GM21529 (cell line): Measurements from ENCODE around the gene SAMHD1.
A peak's percentile ranks its signal among the peaks of the same experiment; 100 is the strongest.
"Not testable (repeated sequence)": the region's sequence is repeated elsewhere in the genome, so short reads cannot be mapped to it uniquely, and the experiment has no call there.

Source experiments
- ATAC-seq: cut with Tn5 transposase; IDR thresholded peaks from one replicate; pipeline ENCODE4 v1.9.1; 2021; ENCODE audit not compliant: unreplicated experiment

Gene SAMHD1

DNA sequence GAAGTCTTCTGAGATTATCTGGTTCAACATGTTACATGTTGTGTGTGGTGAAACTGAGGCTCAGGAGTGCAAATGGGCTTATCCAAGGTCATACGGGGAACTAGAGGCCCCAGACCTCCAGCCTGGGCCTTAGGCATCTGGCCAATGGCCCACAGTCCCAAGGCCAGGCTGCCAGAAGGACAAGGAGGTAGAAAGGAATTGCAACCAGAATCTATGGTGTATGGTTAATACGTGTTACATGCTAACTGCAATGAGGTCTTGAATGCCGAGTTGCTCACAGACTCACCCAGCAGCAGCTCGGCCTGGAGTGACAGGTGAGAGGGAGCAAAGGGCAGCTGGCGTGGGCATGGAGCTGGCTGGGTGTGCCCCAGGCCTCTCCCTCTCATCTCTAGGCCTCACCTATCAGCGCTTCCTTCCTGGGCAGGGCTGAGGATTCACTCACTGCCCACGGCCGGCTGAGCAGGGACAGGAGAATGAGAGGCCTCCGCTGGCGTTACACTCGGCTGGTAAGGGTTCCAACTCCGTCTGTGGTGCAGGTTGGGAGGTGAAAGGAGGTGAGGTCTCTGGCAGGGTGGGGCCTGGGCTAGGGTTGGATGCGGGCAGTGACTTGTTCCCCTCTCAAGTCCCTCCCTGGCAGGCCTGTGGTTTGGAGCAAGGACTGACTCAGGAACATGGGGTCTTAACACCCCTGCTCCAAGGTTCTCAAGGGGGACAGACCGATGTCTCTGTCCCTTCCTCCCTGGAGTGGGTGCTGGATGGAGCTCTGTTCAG is 75.6 kb downstream of the SAMHD1 start, which contains the start of gene TLDC2:
TLDC2 (plus strand) TSS at position 437 of the 771 bp plus-strand sequence; CDS start at position 474, 37 bp downstream.
- ATAC-seq, result no peak

DNA sequence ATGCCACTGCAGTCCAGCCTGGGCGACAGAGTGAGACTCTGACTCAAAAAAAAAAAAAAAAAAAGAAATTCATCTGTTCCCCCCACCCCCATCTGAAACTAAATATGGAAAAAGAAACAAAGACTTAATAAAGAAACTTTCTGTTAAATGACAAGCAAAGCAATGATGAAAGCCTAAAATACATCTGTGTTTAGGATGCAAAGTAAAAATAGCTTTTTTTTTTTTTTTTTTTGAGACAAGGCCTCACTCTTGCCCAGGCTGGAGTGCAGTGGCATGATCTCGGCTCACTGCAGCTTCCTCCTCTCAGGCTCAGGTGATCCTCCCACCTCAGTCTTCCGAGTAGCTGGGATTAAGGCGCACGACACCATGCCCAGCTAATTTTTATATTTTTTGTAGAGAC is 76.4 kb downstream of the SAMHD1 start:
- not testable (repeated sequence) for ATAC-seq

DNA sequence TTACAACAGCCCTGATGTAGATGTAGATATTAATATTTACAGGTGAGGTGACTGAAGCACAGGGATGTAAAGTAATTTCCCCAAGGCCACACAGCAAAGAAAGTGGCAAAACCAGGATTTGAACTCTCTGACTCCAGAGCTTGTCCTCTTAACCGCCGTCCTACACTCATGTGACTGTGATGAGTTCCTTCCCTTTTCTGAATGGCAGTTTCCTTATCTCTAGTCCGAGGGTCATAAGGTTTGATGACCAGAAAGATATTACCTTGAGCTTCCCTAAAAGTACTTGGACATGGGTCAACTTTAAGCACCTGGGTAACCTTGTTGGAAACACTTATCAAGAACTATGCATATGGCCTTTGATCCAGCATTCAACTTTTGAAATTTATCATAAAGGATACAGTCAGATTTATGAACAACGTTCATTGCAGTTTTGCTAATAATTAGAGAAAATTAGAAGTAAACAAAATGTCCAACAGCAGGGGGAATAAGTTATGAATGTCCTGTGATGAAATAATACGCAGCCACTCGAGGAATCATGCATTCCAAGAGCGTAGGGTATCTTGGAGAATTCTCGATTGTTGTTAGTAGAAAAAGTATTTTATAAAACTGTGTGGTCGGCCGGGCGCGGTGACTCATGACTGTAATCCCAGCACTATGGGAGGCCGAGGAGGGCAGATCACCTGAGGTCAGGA is 77.9 kb downstream of the SAMHD1 start:
- no peak for ATAC-seq

DNA sequence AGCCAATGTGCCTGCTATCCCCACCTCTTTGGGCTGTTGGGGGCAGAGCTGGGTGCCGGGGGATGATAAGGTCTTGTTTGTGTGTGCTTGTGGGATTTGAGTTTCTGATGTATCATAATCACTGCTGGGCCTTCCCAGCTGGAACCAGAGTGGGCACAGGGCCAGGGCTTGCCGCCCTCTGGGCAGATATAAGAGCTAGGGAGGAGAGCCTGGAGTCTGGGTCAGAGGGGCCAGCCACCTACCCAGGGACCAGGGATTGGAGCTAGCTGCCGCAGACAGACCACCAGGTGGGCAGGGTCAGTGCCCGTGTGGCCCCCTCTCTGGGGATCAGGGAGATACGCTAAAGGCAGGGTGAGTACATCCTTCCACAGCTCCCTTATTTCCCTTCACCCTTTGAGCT is 78.7 kb downstream of the SAMHD1 start:
- ATAC-seq, result no peak

DNA sequence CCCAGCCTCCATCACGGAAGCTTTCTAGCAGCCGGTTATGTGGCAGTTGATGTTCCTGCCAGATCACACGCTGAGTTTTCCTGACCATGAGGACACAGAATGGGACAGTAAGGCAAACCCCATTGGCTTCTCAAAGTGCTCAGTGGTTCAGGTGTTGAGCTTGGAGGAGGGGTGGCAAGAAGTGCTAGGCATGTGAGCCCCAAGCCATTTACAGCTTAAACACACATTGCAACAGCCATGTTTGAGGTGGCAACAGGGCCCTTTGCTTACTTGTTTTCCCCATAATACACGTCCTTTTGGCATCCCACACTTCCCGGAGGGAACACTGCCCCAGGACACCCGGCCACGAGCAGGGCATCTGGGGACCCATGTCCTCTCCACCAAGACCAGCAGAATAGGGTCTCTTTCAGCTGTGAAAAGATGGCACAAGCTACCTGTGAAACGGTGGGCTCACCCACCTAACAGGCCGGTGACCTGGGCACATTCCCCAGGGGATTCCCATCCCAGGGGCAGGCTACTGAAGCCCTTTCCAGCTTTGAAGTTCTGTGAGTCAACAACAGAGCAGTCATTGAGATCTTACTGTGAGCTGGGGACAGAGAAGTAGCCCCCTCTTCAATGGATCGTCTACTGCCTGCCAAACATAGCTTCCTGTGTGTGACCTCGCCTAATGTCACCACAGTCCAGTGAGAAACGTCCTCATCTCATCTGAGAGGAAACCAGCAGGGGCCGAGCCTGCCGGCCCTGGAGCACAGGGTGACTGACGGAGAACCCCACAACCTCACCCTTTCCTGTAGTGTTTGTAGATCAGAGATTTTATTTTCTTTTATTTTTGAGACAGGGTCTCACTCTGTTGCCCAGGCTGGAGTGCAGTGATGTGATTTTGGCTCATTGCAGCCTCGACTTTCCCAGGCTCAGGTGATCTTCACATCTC is 79.6 kb downstream of the SAMHD1 start:
- ATAC-seq, result no peak

DNA sequence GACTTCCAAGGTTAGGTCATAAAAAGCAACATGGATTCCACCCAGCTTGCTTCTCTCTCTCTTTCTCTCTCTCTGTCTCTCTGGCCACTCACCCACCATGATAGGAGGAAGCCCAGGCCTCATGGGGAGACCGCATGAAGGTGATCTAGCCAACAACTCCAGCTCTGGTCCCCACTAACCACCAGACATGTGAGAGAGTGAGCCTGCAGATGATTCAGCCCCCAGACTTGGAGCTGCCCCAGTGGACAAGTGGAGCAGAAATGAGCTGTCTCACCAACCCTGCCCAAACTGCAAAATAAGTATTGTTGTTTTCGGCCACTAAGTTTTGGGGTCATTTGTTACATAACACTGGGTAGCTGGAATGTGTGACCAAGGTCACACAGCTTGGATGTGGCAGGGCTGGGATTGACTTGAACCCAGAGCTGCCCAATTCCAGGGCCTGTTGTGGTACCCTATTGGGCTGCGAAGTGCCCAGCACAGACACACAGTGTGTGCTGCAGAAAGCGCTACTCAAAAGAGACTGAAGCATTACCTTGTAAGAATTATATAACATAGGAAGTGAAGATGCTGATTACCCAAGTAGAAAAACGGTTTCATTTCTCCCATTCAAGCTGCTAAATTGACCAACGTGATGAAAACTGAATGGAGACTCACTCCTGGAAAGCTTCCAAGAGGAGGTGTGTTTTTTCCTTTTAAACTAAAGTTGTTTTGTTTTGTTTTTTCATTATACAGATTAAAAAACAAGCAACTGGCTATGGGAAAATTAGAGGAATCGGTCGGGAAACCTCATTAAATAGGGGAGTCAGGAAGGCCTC is 84.6 kb downstream of the SAMHD1 start:
- no peak for ATAC-seq

DNA sequence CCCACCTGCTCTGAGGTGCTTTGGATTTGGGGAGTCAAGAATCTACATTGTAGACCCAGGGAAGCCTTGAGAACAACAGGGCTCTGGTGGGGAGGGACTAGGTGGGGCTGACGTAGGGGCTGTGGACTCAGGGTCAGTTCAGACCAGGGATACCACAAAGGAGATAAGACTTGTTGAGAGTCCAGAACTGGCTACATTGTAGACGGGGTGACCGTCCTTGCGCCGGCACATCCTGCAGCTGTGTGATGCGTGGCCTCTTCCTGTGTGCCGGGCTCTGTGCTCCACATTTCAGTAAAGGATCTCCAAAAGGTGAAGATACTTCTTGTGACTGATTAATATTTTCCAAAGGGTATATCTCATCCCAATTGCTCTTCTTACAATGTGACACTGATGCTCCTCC is 85.3 kb downstream of the SAMHD1 start:
- no peak for ATAC-seq

DNA sequence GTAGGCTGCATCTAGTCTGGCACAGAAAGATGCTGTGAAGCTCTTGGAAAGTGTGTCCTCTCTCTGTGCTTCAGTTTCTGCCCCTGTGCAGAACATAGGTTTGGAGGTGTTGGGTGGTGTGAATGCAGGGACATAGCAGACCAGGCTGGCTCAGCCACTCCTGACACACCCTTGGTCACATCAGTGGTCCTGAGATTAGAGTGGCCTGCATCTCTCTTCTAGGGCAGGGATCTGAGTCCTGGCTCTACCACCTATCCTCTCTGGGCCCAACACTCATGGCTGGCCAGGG is 85.7 kb downstream of the SAMHD1 start:
- no peak for ATAC-seq

DNA sequence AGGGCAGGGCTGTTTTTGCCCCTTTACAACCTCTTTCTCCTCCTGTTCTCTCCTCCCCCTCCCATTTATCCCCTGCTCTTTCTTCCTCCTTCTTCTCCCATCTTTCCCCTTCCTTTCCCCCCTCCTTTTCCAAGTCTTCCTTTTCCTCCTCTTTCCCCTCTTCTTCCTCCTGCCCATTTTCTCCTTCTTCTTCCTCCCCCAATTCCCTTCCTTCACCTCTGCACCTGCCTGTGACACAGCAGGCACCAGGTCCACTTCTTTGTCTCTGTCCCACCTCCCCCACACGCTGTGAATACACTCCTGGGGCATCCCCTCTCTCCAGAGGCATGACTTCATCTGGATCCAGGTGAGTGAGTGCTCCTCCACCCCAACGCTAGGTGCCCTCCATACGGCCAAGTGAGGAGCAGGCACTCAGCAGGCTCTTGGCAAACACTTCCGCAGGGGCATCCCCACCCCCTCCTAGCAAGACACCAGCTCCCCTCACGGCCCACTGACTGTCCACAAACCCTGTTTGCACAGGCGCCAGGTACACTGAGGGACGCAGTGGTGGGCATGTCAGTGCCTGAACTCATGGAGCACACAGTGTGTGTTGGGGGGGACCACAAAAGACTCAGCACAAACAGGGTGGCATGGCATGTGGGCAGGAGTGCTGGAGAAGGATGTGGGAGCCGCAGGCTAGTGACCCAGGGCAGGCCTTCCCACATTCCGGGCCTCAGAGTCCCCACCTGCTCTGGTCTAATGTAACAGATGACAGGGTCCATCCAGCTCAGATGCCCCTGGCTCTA is 86.2 kb downstream of the SAMHD1 start:
- ATAC-seq, result no peak

DNA sequence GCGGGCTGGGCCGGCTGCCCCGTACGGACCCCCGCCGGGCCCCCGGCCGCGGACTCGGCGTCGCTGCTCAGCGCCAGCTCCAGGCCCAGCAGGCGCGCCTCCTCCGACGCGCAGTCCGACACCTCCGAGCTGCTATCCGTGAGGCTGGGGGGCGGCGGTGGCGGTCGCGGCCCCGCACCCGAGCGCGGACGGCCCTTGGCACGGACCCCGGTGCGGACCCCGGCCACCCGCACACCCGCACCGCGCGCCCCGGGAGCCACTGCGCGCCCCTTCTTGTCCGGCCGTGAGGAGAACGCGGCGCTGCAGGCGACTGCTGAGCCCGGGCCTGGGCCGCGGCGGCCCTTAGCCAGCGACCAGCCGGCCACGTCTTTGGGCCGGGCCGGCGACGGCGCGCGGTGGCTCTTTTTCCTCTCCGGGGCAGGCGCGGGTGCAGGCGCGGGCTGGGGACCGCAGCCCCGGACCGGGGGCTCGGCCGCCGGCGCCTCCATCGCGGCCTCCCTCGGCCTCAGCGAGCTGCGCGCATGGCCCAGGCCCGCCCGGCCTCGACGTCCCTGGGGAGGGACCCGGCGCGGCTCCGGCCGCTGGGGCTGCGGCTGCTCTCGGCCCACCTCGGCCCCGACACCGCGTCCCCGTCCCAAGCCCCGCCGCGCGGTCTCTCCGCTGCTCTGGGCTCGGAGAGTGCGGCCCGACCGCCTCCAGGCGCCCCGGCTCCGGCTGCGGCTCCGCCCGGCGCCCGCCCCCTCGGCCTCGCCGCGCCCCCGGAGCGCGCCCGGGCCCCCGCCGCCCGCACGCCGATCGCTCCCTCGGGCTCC is 88.4 kb downstream of the SAMHD1 start:
- ATAC-seq, result peak; percentile 16

DNA sequence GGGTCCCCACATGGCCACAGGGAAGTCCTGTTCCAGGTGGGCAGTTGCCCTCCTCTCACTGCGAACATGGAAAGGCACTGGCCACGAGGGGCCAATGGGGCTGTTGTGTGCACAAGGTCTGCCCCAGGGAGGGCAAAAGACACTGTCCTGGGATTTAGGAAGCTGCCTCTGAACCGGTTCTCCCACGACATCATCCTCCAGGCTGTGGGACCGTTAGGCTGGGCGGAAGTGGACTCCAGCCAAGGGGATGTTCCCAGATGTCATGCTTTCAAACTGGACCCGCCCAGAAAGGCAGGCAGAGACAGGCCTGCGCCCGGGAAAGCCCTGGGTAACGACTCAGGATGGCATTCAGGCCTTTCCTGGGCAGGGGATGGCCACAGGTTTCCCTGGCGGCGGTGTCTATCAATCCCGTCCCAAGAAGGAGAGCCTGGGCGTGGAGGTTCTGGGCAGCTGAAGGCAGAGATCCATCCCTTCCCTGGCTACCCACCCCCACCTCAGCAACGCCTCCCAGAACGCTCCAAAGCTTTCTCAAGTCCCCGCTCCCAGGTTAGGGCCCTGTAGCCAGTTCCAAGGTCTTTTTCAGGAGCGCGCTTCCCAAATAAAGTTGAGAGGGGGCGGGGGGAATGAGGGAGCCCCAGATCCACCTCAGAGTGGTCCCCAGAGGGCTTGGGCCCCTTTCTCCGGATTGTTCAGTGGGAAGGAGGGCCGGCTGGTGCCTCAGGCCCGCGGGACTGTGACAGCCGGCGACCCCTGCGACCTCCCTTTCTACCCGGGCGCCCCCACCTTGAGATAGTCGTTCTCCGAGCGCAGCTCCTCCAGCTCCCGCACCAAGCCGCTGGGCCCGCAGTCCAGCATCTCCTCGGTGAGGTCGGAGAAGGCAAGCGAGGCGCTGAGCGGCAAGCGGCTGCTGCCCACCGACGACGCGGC is 89.4 kb downstream of the SAMHD1 start:
- no peak for ATAC-seq

DNA sequence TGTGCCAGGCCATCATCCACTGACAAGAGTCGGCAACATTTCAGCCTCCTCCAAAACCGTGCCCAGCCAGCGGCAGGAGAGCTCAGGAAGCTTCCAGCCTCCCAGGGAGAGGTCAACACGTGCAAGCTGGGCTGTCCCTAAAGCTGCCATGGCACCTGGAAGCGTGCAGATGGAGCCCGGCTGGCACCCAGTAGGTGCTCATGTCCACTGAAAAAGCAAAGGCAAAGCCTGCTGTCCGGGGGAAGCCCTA is 90.0 kb downstream of the SAMHD1 start:
- no peak for ATAC-seq

DNA sequence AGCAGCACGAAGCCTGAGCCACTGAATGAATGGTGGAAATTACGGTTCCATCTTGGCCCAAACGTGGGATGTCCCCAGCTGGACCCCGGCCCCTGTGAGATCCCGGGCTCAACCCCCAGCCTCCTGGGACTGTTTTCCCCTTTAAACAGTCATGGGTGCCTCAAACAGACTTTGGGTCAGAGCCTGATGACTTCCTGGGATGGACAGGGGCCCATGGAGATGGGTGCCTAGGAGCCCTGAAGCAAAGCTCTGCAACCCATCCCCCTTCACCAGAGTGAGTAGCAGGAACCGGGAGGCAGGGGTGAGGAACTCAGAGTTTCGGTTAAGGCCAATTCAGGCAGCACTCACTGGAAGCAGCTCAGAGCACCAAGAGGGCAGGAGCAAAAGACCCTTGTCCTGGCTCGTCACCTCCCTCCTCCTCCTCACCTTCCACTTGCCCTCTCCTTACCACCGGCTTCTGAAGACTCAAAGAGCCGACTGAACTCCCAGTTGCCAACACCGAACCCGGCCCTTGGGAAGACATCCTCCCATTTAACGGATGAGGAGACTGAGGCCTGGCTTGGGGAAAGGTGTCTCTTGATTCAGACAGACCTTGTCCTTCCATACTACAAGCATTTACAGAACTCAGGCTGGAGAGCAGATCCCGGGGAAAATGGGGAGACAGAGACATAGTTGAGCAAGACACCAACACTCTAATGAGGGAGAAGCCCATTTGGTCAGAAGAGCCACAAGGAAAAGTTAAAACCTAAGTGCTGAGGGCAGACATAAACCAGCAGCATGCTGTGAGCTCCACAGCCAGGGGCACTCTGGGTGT is 90.5 kb downstream of the SAMHD1 start:
- no peak for ATAC-seq

DNA sequence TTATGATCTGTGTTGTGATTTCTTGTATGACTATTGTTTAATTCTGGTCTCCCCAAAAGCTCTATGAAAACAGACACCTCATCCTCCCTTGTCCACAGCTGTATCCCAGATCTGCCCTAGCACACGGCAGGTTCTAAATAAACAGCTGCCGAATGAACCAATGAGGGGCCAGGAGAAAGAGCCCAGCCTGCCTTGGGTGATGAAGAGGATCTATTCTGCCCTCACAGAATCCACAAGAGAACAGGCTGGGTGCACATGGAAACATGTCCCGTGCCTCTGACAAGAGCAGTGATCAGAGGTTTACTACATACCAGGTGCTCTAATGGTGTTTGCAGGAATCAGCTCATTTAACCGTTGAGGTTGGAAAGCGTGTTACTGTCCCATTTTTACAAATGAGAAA is 91.2 kb downstream of the SAMHD1 start:
- no peak for ATAC-seq

DNA sequence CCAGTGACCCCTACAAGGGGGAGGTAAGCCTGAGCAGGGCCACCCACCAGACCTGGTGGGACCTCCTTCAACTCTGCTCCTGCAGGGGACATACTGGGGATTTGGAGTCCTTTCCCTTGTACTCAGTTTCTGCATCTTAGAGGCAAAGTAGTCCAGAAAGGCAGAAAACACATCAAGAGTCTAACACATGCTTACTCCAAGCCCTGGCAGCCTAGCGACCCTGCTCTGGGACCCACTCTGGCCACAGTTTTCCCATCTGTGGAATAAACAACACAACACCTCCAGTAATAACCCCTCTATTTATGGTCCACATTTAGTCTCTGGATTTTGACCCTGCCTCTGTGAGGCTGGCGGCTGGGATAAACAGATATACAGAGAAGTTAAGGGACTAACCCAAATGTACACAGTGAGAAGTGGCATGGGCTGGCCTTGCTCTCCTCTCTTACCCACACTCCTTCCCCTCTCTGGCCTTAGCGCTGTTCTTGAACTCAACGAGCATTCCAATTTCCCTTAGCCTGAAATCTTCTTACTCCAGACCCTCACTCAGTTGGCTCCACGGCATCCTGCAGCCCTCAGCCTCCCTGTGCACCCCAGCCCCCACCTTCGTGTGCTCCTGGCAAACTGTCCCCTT is 91.7 kb downstream of the SAMHD1 start:
- no peak for ATAC-seq

DNA sequence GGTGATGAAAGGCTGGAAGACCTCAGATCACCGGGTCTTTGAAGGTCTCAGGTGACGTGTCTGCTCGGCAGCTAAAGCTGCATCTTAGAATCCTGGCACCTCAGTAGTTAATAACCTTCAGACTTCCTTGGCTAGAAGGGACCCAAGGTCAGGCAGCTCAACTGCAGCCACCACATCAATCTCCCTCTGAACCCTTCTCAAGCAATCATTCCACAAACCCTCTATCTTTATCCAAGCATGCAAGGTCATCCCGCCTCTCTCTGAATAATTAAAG is 92.3 kb downstream of the SAMHD1 start:
- no peak for ATAC-seq
